ENCODE data around the gene TMEM132A. TPM values are rescaled to one million over a fixed set of nuclear protein-coding genes. Genes with fewer than 3 reads are reported as not detected.

The TMEM132A gene
- polyA plus RNA-seq, 1 experiment: 17.9 TPM

GRCh38 chr11:60913793-60914632 is 10.2 kb upstream of the TMEM132A start, which contains the start of gene TMEM109:
TMEM109 (plus strand) TSS chr11:60914158; CDS start chr11:60919694, 5,536 bp downstream.
- ChIA-PET CTCF (interaction anchor here (0.8 to 1.5 kb wide), 6 partner anchors 10 to 273 kb away, joined by 3 to 4 read pairs (median 3); no protein-coding TSS in a partner anchor), POLR2A (interaction anchor here (0.5 kb wide), 1 partner anchor 646 kb away, joined by 4 read pairs; no protein-coding TSS in a partner anchor)
- Histone ChIP-seq H3K27me3 (ENCODE audit: control insufficient read depth, insufficient read depth, low read length) (0 out of 2 replicates have a peak, but pooled peaks cover 2% of the 10 kb centered on the region), H3K4me3 (ENCODE audit: low read depth, low read length) (peak within 1 kb of the TSS; percentile 66), H3K36me3 (ENCODE audit: control insufficient read depth, insufficient read depth, low read length) (no peaks in the 10 kb centered on the region)
- peak; percentile 59 for DNase-seq (ENCODE audit: low read depth)
- no peak for TF ChIP-seq CTCF (IDR thresholded peaks at IDR 0.05; ENCODE audit: insufficient read depth, low read depth, low read length)

GRCh38 chr11:60914633-60915247 is 9.5 kb upstream of the TMEM132A start:
- ChIA-PET POLR2A (interaction anchor here (0.7 kb wide), 1 partner anchor 455 kb away, joined by 3 read pairs; no protein-coding TSS in a partner anchor), CTCF (interaction anchor here (0.9 to 1.5 kb wide), 7 partner anchors 9 to 272 kb away, joined by 3 to 5 read pairs (median 3); partner anchors contain the start of gene TMEM132A)
- TF ChIP-seq CTCF (IDR thresholded peaks at IDR 0.05; ENCODE audit: insufficient read depth, low read depth, low read length): no peak
- H3K4me3 ChIP-seq (ENCODE audit: low read depth, low read length): peak overlapping the region; percentile 66
- H3K27me3 ChIP-seq (ENCODE audit: control insufficient read depth, insufficient read depth, low read length): 0 out of 2 replicates have a peak, but pooled peaks cover 2% of the 10 kb centered on the region
- no peaks in the 10 kb centered on the region for H3K36me3 ChIP-seq (ENCODE audit: control insufficient read depth, insufficient read depth, low read length)
- DNase-seq (ENCODE audit: low read depth): no peak

GRCh38 chr11:60915248-60915914 is 8.9 kb upstream of the TMEM132A start:
- peak; percentile 49 for TF ChIP-seq CTCF (IDR thresholded peaks at IDR 0.05; ENCODE audit: insufficient read depth, low read depth, low read length)
- CTCF ChIA-PET: interaction anchor here (0.5 to 1.5 kb wide), 12 partner anchors 8 to 287 kb away, joined by 3 to 5 read pairs (median 3); partner anchors contain the start of gene TMEM132A
- POLR2A ChIA-PET: interaction anchor here (0.7 kb wide), 1 partner anchor 454 kb away, joined by 3 read pairs; no protein-coding TSS in a partner anchor
- no peaks in the 10 kb centered on the region for H3K27me3 ChIP-seq (ENCODE audit: control insufficient read depth, insufficient read depth, low read length)
- no peak for DNase-seq (ENCODE audit: low read depth)
- peak overlapping the region; percentile 66 for H3K4me3 ChIP-seq (ENCODE audit: low read depth, low read length)
- H3K36me3 ChIP-seq (ENCODE audit: control insufficient read depth, insufficient read depth, low read length): no peaks in the 10 kb centered on the region

DNA sequence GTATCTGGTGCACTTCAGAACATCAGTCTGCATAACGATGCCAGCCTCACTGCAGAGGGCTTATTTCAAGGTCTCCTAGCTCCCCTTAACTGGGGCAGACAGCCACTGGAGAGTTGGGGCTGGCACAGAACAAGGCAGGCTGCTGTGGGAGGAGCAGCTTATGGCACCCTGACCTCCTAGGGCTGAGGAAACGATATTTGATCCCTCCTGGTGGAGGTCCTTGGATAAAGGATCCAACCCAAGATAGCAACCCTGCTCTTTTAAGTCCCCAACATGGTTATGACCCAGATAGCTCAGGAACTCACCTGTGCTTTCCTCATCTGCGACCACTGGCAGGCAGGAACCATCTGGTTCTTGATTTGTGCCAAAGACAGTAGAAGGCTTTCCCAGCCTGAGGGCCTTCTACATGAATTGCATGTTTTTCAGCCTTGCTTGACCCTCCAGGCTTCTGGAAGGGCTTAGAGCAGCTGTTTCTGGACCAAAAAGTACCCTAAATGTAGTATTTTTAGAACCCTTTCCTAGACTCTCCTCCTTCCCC is 7.5 kb upstream of the TMEM132A start:
- peaks cover 7% of the 10 kb centered on the region for H3K36me3 ChIP-seq (ENCODE audit: control insufficient read depth, insufficient read depth, low read length)
- POLR2A ChIA-PET: no interaction called here
- H3K4me3 ChIP-seq (ENCODE audit: low read depth, low read length): no peak overlapping the region
- no peak for TF ChIP-seq CTCF (IDR thresholded peaks at IDR 0.05; ENCODE audit: insufficient read depth, low read depth, low read length)
- CTCF ChIA-PET: interaction anchor here (0.7 kb wide), 1 partner anchor 29 kb away, joined by 3 read pairs; no protein-coding TSS in a partner anchor
- no peak for DNase-seq (ENCODE audit: low read depth)
- H3K27me3 ChIP-seq (ENCODE audit: control insufficient read depth, insufficient read depth, low read length): no peaks in the 10 kb centered on the region
